RWPE2 (cell line): ENCODE measurements around the gene NFKBIZ.

Source experiments
- ATAC-seq: fragments of 200-7000 bp; cut with Tn5 transposase; 3 replicates; pipeline ENCODE4 v1.9.1; 2021; ENCODE audit warnings: low read depth
- DNase-seq: peaks from one replicate; pipeline ENCODE4 v3.0.0-alpha.2; 2020; ENCODE audit warnings: low spot score
- H3K27ac ChIP-seq: fragments of 450-650 bp; 2 replicates; pipeline ENCODE4 v1.5.1; 2017; ENCODE audit warnings: mild to moderate bottlenecking; ENCODE audit not compliant: poor library complexity, severe bottlenecking
- H3K27me3 ChIP-seq: fragments of 250-450 bp; sonication (Bioruptor Pico); 2 replicates; pipeline ENCODE4 v1.5.1; 2021; ENCODE audit warnings: mild to moderate bottlenecking, moderate library complexity; ENCODE audit not compliant: insufficient read depth, poor library complexity, severe bottlenecking
- H3K36me3 ChIP-seq: fragments of 250-450 bp; sonication (Bioruptor Pico); 2 replicates; pipeline ENCODE4 v1.5.1; 2020; ENCODE audit warnings: low read depth, mild to moderate bottlenecking, moderate library complexity
- H3K4me1 ChIP-seq: fragments of 250-450 bp; sonication (Bioruptor Pico); 2 replicates; pipeline ENCODE4 v1.5.1; 2021; ENCODE audit warnings: mild to moderate bottlenecking, moderate library complexity; ENCODE audit not compliant: insufficient read depth, poor library complexity, severe bottlenecking
- H3K4me3 ChIP-seq: fragments of 250-450 bp; sonication (Bioruptor Pico); 2 replicates; pipeline ENCODE4 v1.5.1; 2021; ENCODE audit warnings: mild to moderate bottlenecking, moderate library complexity; ENCODE audit not compliant: severe bottlenecking
- H3K9me3 ChIP-seq: fragments of 250-450 bp; sonication (Bioruptor Pico); 2 replicates; pipeline ENCODE4 v1.5.1; 2021; ENCODE audit warnings: mild to moderate bottlenecking, moderate library complexity; ENCODE audit not compliant: severe bottlenecking
- TF ChIP-seq, protein P1 (sequence below): fragments of 450-650 bp; IDR thresholded peaks from one replicate; pipeline ENCODE4 v1.5.1; 2017; ENCODE audit warnings: mild to moderate bottlenecking, moderate library complexity; ENCODE audit not compliant: poor library complexity, severe bottlenecking

Gene NFKBIZ

DNA sequence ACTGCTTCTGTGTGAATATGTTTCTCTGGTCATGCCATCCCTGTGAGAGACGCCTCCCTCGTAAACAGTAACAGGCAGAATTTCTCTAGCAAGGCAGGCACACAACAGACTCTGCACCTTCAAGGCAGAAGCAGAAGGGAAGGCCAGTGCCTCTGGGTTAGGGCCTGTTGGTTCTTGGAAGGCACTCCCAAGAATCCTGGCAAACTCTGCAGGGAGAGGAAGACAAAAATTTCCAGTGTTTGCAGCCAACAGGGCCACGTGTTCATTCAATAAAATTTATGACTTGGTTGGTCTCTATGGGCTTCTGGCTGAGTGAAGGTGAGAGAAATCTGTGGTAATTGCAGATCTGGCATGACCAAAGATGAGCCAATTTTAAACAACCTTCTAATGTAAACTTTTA lies 39.3 kb downstream of the NFKBIZ start:
- no peaks in the 10 kb centered on the region for H3K9me3 ChIP-seq
- H3K4me1 ChIP-seq, result no peaks in the 10 kb centered on the region
- H3K36me3 ChIP-seq, result no peaks in the 10 kb centered on the region
- no peak overlapping the region for H3K4me3 ChIP-seq
- no peaks in the 10 kb centered on the region for H3K27me3 ChIP-seq
- DNase-seq, result no peak
- TF ChIP-seq, protein P1, sequence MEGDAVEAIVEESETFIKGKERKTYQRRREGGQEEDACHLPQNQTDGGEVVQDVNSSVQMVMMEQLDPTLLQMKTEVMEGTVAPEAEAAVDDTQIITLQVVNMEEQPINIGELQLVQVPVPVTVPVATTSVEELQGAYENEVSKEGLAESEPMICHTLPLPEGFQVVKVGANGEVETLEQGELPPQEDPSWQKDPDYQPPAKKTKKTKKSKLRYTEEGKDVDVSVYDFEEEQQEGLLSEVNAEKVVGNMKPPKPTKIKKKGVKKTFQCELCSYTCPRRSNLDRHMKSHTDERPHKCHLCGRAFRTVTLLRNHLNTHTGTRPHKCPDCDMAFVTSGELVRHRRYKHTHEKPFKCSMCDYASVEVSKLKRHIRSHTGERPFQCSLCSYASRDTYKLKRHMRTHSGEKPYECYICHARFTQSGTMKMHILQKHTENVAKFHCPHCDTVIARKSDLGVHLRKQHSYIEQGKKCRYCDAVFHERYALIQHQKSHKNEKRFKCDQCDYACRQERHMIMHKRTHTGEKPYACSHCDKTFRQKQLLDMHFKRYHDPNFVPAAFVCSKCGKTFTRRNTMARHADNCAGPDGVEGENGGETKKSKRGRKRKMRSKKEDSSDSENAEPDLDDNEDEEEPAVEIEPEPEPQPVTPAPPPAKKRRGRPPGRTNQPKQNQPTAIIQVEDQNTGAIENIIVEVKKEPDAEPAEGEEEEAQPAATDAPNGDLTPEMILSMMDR, result no peak
- ATAC-seq, result no peak
- no peak overlapping the region for H3K27ac ChIP-seq

DNA sequence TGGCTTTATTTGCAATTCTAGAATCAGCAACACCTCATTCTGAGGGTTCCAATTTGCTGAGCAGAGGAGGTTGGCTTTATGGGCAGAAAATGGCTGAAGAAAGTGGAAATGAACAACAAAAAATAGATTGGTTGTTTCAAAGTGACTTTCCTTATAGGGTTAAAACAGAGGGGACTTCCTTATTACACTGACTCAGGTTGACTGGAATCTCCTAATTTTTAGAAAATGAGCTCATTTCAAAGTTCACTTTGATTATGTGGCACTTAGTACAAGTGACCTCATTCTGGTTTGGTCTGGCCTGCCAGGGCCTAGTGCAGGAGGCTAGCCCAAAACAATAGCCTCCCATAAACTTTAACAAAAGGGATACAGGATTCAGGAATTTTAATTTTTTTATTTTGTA lies 41.4 kb downstream of the NFKBIZ start:
- H3K9me3 ChIP-seq, result no peaks in the 10 kb centered on the region
- H3K4me3 ChIP-seq, result no peak overlapping the region
- DNase-seq (no peak), ATAC-seq (peak; percentile 49; the same call in 1 of the 3 replicates)
- no peaks in the 10 kb centered on the region for H3K36me3 ChIP-seq
- H3K27ac ChIP-seq, result no peak overlapping the region
- H3K27me3 ChIP-seq, result no peaks in the 10 kb centered on the region
- TF ChIP-seq, protein P1, result no peak
- H3K4me1 ChIP-seq, result no peaks in the 10 kb centered on the region

DNA sequence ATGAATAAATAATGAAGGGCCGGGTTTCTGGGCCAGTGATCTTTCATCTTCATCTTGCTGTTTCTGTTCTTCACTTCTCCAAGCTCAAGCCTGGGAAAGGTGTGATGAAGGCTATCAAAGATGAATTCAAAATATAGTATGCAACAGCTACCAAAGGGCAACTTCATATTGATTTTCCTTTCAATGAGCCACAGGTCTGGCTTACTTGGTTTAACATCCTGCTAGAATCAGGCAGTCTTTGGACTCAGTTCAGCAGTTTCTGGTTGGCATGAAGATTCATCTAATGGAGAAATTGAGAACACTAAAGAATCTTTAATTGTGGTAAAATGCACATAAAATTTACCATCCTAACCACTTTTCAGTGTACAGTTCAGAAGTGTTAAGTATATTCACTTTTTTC lies 43.3 kb downstream of the NFKBIZ start:
- TF ChIP-seq, protein P1, result no peak
- no peaks in the 10 kb centered on the region for H3K27me3 ChIP-seq
- H3K4me1 ChIP-seq, result no peaks in the 10 kb centered on the region
- no peak overlapping the region for H3K27ac ChIP-seq
- no peaks in the 10 kb centered on the region for H3K9me3 ChIP-seq
- no peaks in the 10 kb centered on the region for H3K36me3 ChIP-seq
- DNase-seq (no peak), ATAC-seq (no peak)
- no peak overlapping the region for H3K4me3 ChIP-seq

DNA sequence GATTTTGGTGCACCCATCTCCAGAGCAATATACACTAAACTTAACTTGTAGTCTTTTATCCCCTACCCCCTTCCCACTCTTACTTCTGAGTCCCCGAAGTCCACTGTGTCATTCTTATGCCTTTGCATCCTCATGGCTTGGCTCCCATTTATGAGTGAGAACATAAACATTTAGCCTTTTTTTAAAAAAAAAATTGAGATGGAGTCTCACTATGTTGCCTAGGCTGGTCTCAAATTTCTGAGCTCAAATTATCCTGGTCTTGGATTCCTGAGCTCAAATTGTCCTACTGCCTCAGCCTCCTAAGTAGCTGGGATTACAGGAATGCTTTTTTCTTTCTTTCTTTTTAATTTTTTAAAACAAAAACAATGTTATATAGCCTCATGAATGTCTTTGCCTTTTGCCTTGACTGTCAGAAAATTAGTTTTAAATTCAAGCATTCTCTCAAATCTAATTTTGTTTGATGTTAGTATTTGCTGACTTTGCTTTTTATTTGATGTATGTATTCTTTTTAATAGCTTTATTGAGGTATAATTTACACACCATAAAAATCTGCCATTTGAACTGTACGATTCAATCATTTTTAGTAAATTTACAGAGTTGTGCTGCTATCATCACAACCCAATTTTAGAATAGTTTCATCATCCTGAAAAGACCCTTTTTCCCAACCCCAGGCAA lies 46.9 kb downstream of the NFKBIZ start:
- Histone ChIP-seq H3K27me3 (no peaks in the 10 kb centered on the region), H3K36me3 (no peaks in the 10 kb centered on the region), H3K4me3 (no peak overlapping the region), H3K9me3 (no peaks in the 10 kb centered on the region), H3K27ac (no peak overlapping the region), H3K4me1 (no peaks in the 10 kb centered on the region)
- TF ChIP-seq, protein P1, result no peak
- DNase-seq, result no peak
- ATAC-seq, result no peak

DNA sequence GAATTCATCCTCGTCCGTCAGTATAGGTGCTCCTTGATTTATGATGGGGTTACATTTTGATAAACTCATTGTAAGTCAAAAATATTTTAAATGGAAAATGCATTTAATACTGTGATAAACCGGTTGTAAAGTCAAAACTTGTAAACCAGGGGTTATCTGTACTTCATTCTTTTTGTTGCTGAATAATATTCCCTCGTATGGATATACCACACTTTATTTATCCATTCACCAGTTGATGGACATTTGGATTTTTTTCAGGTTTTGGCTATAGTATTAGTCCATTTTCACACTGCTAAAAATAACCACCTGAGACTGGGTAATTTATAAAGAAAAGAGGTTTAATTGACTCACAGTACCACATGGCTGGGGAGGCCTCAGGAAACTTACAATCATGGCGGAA lies 47.7 kb downstream of the NFKBIZ start:
- DNase-seq, result no peak
- Histone ChIP-seq H3K4me3 (no peak overlapping the region), H3K36me3 (no peaks in the 10 kb centered on the region), H3K27me3 (no peaks in the 10 kb centered on the region), H3K27ac (no peak overlapping the region), H3K9me3 (no peaks in the 10 kb centered on the region), H3K4me1 (peaks cover 3% of the 10 kb centered on the region)
- TF ChIP-seq, protein P1, result no peak
- ATAC-seq, result no peak
